HTR-8/SVneo (cell line): ENCODE measurements around the gene EAF1.
"Not testable (repeated sequence)": the region's sequence is repeated elsewhere in the genome, so short reads cannot be mapped to it uniquely, and the experiment has no call there.

Source experiments
- DNase-seq: peaks from one replicate; pipeline ENCODE4 v3.0.0; 2011; ENCODE audit warnings: low spot score, mixed read lengths; ENCODE audit not compliant: insufficient read length
- FAIRE-seq: peaks from 2 replicates; lab custom pipeline; 2011; peaks lifted over from hg19 to GRCh38; lab: Jason Lieb, UNC

Gene EAF1

DNA sequence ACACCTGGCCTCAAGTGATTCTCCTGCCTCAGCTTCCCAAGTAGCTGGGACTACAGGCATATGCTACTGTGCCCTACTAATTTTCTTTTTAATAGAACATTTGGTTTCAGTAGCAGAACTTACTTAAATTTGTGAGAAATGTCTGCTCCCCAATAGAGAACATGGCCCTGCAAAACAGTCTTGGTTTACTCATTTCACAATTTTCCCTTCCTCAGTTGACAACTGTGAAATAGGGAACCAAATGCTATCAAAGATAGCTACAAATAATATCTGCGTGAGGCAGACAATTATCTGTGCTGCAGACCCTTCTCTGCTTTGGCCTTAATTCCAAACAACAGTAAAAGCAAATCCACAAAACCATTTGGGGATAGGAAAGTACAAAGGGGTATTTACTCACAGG lies 22.6 kb upstream of the EAF1 start:
- DNase-seq (no peak), FAIRE-seq (no peak)

DNA sequence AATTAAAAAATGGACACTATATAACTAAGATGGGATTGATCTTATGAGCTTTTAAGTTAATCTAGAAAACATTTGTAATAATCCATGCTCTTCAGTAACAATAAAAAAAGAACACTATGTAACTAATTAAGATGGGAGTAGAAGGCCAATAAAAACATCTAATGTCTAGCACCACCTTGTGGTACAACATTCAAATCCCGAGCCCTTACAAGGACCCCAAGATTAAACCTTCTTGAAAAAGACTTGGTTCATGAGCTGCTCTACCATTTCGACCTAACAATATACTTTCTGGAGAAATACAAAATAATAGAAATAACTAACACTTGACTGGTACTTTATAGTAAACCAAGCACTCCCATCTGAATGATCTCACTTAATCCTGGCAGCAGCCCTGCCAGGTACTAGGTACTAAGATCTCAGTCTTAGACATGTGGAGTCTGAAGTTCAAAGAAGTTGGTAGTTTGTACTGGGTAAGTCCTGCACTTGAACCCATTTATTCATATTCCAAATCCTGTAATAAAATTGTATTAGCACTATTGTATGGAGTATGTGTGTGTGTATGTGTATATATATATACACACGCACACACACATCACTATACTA lies 21.8 kb upstream of the EAF1 start:
- DNase-seq, result peak; percentile 38
- FAIRE-seq, result no peak

DNA sequence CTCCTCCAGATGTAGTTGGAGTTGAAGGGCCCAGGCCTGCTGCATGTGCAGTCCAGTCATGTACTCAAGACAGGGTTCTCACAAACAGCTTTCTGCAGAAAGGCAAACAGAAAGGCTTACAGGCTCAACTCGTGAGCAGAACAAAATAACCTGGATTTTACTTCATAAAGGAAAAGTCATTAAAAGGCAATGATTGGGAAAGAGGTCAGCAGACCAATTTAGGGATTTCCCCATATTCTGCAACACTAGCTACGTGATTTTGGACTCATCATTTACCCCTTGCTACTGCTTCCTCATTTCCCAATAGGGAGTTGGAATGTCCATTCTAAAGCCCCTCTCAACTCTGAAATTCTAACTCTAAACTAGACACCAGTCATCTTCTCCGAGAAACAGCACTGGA lies 18.2 kb upstream of the EAF1 start:
- FAIRE-seq (no peak), DNase-seq (no peak)

DNA sequence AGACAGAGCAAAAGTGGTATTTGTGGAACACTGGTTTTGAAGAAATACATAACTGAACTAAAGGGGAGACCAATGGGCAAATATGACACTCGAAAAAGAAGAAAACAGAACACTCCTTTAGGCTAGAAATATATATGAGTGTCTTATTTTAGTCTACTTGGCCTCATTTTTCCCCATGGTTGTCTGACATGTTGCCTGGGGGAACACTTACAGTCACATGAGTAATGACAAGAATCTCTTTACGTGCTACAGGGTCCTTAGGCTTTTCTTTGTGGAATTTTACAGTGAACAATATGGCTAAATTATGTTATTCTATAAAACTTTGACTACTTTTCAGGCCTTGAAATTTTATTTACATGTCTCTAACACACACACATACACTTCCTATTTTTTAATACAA lies 17.6 kb upstream of the EAF1 start:
- no peak for FAIRE-seq
- no peak for DNase-seq

DNA sequence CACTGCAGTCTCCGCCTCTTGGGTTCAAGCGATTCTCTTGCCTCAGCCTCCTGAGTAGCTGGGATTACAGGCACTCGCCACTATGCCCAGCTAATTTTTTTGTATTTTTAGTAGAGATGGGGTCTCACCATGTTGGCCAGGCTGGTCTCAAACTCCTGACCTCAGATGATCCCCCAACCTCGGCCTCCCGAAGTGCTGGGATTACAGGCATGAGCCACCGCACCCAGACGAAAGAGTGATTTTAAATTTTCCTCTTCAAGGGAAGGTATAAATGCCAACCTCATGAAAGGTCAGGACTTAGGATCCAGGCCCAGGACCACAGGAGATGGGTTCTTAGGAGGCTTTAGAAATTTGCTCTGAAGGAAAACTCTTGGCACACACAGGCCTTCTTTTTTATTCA lies 16.4 kb upstream of the EAF1 start:
- not testable (repeated sequence) for DNase-seq, FAIRE-seq

DNA sequence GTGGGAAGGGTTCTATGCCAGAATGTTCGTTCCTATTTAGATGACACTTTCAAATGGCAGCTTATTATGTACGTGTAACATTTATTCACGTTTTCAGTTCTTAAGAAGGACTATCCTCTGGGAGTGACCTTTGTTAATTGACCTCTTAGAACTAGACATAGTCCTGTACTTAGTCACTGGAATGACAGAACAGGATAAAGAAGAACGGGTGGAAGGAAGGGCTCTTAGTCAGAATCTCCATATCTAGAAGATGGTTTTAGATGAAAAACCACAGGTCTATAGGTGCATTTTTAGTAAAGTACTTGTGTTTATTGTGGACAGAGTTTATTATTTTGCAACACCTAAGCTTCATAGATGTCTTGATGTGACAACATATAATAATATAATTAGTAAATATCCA lies 6.5 kb upstream of the EAF1 start:
- no peak for DNase-seq
- FAIRE-seq, result no peak

DNA sequence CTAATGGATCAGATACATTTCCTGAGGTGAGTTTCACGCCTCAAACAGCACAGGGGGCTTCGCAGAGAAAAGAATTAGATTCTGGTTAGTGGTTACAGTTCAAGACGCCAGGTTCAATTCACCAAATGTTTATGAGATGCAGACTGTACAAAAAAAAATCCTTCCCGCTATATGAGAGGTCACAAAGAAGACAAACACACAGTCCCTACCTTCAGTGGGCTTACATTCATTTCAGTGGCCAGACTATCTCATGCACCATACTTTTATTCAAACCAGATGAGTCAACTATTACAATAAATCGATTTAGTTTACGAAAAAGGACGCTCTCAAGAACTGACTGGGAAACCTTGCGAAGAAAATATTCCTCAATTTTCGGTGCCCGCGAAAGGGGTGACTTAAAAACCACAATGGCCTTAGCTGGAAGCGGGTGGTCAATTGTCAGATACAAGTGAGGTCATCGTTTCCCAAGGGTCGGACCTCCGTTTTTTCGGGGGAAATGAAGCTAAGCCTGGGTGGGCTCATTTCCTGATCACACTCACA lies 749 bp upstream of the EAF1 start:
- FAIRE-seq, result no peak
- no peak for DNase-seq

DNA sequence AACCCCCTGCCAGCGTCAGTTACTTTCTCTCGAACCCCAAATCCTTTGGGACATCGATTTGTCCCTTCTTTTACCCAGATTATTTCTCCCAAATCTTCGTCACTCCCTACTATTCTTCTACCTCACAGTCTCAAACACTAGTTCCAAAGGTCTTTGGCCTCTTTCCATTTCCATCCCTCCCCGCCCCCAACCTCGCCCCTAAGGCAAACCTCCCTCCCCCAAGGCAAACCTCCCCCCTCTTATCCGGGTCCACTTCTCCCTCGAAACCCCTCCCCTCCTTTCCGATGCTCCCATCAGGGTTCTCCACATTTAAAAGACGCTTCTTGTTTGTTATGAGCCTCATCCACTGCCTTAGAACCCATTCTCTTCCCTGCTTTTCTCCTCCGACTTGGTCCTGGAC lies 583 bp downstream of the EAF1 start:
- FAIRE-seq (no peak), DNase-seq (no peak)

DNA sequence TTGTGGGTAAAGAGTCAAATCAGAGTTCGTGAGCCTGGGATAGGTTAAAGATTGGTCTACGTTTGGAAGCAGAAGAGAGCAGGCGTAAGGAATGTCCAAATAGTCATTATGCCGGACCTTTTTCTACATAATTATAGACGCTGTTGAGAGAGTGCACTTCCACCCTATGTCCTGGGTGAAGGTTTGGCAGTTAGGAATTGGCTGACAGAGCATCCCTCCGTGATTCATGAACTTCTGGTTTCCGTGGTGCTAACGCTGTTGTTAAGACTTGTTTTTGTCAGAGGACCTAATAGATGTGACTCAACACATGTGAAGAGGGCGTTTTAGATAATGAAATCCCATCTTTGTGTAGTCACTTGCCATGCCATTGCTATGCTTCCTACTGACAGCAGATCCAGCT lies 1.1 kb downstream of the EAF1 start:
- FAIRE-seq (no peak), DNase-seq (no peak)

DNA sequence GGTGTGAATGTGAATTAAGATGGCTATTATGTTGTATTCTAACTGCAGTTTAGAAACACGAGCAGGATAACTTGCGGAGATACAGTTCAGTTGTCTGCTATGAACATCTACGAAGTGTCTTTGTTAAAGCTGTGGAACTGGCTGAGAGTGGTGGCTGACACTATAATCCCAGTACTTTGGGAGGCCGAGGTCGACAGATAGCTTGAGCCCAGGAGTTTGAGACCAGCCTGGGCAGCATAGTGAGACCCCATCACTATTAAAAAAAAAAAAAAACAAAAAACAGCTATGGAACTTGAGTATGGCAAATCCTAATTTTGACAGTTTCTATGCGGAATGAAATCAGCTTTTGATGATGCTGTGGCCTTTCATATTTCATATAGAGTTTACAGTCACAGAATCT lies 1.7 kb downstream of the EAF1 start:
- no peak for DNase-seq
- FAIRE-seq, result no peak

DNA sequence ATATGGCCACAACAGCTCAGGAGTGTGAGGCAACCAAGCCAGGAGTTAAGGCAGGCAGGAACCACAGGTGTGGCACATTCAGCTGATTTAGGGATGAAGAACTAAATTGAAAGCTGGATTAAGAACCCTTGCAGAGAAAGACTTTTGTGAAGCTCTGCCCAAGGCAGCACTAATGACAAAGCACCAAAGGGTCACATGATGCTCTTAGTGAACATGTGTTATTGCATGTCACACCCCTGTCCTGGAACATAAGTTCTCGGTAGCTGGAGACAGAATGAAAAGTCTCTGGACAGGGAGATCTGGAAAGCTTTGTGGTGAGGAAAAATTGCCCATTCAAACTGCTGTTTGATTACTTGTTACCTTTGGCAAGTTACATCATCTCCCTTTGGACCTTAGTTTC lies 3.2 kb downstream of the EAF1 start:
- FAIRE-seq (no peak), DNase-seq (no peak)

DNA sequence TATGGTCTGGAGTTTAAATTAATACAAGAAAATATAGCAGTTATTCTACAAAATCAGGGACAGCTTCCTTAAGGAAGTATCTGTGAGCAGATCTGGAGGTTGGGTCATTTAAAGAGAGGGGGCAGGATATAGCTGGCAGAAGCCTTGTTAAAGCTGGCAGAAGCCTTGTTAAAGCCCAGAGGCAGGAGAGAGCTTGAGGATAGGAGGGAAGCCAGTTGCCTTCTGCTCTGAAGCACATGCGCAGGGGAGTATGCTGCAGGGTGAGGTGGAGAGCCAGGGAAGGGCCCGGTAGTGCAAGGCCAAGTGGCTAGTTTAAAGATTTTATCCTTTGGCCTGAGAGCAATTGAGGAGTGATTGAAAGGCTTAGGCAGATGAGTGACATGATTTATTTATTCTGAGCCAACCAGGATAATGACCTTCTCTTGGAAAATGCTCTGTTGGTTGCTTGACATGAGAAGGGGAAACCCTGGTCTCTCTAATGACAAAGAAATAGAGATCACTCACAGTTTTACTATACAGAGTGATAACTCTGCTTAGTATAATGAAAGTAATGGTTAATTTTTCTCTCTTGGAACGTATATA lies 3.9 kb downstream of the EAF1 start:
- FAIRE-seq, result no peak
- DNase-seq, result no peak

DNA sequence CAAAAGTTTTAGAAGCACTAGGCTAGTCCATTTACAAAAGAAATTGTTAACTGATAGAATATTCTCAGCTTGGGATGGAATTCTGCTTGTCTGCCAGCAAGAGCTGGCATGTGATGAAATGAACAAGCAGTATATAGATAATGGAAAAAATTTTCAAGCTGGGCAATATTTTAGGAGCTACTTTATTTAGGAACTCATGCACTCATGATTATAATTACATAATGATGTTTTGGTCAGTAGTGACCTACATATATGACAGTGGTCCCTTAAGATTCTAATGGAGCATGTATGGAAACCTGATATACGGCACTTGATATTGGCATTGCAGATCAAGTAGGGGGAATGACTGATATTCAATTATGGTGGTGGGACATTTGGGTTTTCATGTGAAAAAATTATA lies 6.1 kb downstream of the EAF1 start:
- no peak for FAIRE-seq
- DNase-seq, result no peak

DNA sequence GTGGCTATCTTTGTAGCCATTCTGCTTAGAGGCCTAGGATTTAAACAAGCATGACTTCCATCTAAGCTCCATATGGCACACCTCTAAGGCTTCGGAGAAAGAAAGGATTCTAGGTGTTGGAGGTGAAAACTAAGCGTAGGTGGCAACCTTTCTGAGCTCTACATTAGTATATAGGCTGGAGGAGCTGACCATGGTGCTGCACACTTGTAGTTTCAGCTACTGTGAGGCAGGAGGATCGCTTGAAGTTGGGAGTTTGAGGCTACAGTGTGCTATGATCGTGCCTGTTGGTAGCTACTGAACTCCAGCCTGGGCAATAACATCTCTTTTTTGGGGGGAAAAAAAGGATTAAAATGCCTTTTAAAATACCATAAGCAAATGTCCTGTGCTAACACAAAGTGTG lies 7.4 kb downstream of the EAF1 start:
- DNase-seq (no peak), FAIRE-seq (no peak)

DNA sequence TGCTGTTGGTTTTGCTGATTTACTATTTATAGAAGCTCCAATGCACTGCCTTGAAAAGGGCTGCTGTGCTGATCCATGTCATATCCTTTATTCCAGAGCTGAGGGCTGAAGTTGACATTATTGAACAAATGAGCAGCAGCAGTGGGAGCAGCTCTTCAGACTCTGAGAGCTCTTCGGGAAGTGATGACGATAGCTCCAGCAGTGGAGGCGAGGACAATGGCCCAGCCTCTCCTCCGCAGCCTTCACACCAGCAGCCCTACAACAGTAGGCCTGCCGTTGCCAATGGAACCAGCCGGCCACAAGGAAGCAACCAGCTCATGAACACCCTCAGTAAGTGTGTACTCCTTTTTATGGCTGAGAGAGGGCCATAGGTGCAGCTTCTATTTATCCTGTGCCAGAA lies 8.8 kb downstream of the EAF1 start:
- DNase-seq (no peak), FAIRE-seq (no peak)

DNA sequence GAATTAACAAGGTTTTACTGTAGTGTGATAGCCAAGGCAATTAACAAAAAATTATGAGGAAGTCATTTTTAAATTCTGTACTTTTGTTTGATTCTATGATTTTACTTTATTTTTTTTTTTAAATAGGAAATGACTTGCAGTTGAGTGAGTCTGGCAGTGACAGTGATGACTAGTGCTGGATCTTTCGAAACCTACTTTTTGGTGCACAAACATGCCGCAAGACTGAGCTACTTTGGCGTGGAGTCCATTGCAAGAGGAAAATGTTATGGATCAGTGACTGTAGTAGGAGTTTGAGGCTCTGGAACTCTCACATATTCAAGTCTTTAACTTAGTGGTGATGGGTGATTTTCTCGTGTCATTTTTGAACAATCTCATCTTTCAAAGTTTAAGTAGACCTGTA lies 11.6 kb downstream of the EAF1 start:
- FAIRE-seq (no peak), DNase-seq (no peak)

DNA sequence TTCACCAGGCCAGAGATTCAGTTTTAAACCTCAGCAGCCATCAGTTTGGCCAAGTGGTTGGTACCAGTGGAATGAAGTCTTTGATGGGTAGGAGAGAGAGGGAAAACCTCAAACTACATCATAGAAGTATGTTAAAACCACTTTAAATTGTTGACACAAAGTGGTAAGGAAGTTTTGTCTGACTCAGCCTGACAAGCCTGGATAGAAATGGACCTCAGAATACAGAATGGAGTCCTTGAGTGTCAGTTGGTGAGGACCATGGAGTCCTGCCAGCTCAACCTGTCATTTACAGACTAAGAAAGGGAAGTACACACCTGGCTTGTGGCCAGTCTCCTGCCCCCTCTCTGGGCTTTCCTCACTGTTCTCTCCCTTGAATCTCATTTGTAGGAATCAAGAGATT lies 12.1 kb downstream of the EAF1 start:
- FAIRE-seq (no peak), DNase-seq (no peak)

DNA sequence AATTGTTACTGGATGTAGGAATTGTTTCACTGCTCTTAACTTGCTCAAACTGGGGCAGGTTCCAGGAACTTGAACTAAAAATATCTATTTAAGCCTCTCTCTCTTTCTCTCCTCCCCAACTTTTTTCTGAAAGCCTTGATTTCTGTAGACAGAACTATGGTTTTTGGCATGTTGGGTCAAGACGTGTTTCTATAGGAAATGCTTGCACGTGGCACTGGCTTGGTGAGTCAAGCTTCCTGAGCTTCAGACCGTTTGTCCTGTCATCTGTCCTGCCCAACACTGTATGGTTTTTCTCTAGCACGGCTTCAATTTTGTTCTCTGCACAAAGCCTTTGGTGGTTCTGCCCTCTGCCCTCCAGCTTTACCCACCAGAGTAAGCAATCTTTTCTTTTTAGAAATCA lies 13.5 kb downstream of the EAF1 start:
- DNase-seq (no peak), FAIRE-seq (no peak)

DNA sequence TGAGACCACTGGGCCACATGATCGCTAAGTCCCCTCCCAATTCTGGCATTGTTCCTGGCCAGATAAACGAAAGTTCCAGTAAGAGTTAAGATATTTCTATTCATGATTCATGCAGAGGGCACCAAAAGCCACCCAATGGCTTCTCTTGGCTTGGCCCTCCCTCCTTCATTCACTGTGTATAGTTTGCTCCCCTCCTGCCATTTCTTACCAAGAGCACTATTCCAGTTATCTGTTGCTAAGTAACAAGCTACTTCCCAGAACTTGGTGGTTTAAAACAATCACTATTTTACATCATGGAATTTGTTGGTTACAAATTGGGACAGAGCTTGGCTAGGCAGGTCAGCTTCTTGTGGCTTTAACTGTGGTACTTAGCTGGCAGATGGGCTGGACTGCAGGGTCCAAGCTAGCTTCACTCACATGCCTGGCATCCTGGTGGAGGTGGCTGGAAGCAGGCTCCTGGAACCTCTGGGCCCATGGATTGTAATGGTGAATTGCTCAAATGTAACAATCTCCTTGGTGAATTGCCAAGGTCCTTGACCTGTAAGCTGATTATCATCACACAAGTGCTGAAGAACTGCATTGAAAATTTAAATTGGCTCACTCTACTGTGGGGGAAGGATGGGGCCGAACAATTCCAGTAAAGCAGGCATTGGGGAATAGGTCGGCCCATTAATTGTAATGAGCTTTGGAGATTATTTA lies 16.6 kb downstream of the EAF1 start:
- FAIRE-seq (no peak), DNase-seq (no peak)

DNA sequence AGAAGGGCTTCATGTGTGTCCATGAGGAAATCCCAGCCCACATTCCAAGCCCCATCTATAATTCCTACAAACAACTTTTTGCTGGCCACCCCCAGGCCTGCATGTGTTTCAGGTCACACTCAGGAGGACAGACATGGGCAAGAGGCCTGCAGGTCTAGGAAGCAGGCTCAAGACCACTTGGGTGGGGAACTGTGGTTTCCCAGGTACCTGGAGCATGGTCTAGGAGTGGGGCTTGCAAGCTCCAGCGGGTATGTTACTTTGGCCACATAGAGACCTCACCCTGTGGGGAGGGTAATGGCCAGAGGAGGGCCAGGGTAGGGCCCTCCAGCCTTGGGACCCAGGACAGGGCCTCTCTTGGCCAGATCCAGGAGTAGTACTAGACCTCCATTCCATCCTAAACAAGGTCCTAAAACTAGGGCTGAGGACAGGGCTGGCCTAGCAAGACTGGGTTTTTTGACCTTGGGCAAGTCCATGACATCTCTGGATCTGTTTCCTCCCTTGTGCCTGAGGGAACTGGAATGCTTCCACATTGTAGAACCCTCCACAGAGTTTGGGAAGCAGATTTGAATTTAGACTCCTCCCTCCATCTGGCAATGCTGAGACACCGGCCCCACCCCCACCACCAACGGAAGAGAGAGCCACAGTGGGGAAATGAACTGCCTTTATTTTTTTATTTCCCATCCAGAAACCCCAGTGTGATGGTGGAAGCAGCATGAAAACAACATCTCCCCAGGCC lies 22.3 kb downstream of the EAF1 start:
- no peak for FAIRE-seq
- no peak for DNase-seq
